H9 (cell line): Measurements from ENCODE around the gene CAPN3. TPM values are rescaled to one million over a fixed set of nuclear protein-coding genes. Genes with fewer than 3 reads are reported as not detected.

Experiments used
- DNase-seq: peaks from one replicate; pipeline ENCODE4 v3.0.0-alpha.2; 2017
- H2AFZ ChIP-seq: one replicate; pipeline ENCODE4 v1.6.1; 2013; ENCODE audit warnings: mild to moderate bottlenecking, low read length, control low read depth, moderate library complexity
- H2AK5ac ChIP-seq: 2 replicates; pipeline ENCODE4 v1.6.1; 2013; ENCODE audit warnings: low read length, control low read depth, mixed read lengths; ENCODE audit not compliant: insufficient read length
- H2BK120ac ChIP-seq: one replicate; pipeline ENCODE4 v1.6.1; 2013; ENCODE audit warnings: low read depth, mild to moderate bottlenecking, low read length, control low read depth, inconsistent platforms; ENCODE audit not compliant: poor library complexity, severe bottlenecking
- H2BK12ac ChIP-seq: 2 replicates; pipeline ENCODE4 v1.6.1; 2013; ENCODE audit warnings: low read length, control low read depth, mixed read lengths, low read depth; ENCODE audit not compliant: insufficient read length
- H2BK15ac ChIP-seq: 2 replicates; pipeline ENCODE4 v1.6.1; 2013; ENCODE audit warnings: low read depth, low read length, control low read depth
- H2BK20ac ChIP-seq: one replicate; pipeline ENCODE4 v1.6.1; 2013; ENCODE audit warnings: low read depth, mild to moderate bottlenecking, low read length, control low read depth, inconsistent platforms; ENCODE audit not compliant: poor library complexity, severe bottlenecking
- H2BK5ac ChIP-seq: 2 replicates; pipeline ENCODE4 v1.6.1; 2013; ENCODE audit warnings: low read length, control low read depth, mixed read lengths; ENCODE audit not compliant: insufficient read length
- H3K14ac ChIP-seq: 2 replicates; pipeline ENCODE4 v1.6.1; 2013; ENCODE audit warnings: low read length, control low read depth; ENCODE audit not compliant: insufficient read depth
- H3K18ac ChIP-seq: 2 replicates; pipeline ENCODE4 v1.6.1; 2013; ENCODE audit warnings: low read depth, mild to moderate bottlenecking, mixed read lengths, low read length, control low read depth; ENCODE audit not compliant: insufficient read length
- H3K23ac ChIP-seq: 2 replicates; pipeline ENCODE4 v1.6.1; 2013; ENCODE audit warnings: low read length, control low read depth, mixed read lengths, low read depth; ENCODE audit not compliant: insufficient read length
- H3K23me2 ChIP-seq: 2 replicates; pipeline ENCODE4 v1.6.1; 2013; ENCODE audit warnings: low read depth, mild to moderate bottlenecking, mixed read lengths, low read length, control low read depth; ENCODE audit not compliant: insufficient read length, poor library complexity, severe bottlenecking
- H3K27ac ChIP-seq: 2 replicates; pipeline ENCODE4 v1.5.1; 2013; ENCODE audit warnings: low read length, control low read depth, mixed read lengths, low read depth; ENCODE audit not compliant: insufficient read length
- H3K27me3 ChIP-seq: 2 replicates; pipeline ENCODE4 v1.6.1; 2013; ENCODE audit warnings: low read length, control low read depth, inconsistent platforms; ENCODE audit not compliant: insufficient read depth
- H3K4ac ChIP-seq: 2 replicates; pipeline ENCODE4 v1.6.1; 2013; ENCODE audit warnings: low read depth, mild to moderate bottlenecking, control low read depth, inconsistent platforms, low read length, moderate library complexity
- H3K4me1 ChIP-seq: 2 replicates; pipeline ENCODE4 v1.6.1; 2013; ENCODE audit warnings: low read length, control low read depth, inconsistent platforms; ENCODE audit not compliant: insufficient read depth
- H3K4me2 ChIP-seq: 2 replicates; pipeline ENCODE4 v1.6.1; 2013; ENCODE audit warnings: low read length, control low read depth, mixed read lengths; ENCODE audit not compliant: insufficient read length, insufficient read depth
- H3K56ac ChIP-seq: 2 replicates; pipeline ENCODE4 v1.6.1; 2013; ENCODE audit warnings: low read depth, mild to moderate bottlenecking, mixed read lengths, low read length, control low read depth; ENCODE audit not compliant: insufficient read length
- H3K79me1 ChIP-seq: 2 replicates; pipeline ENCODE4 v1.6.1; 2013; ENCODE audit warnings: low read depth, mild to moderate bottlenecking, moderate library complexity, low read length, control low read depth, inconsistent platforms; ENCODE audit not compliant: insufficient read depth, poor library complexity, severe bottlenecking
- H3K79me2 ChIP-seq: 2 replicates; pipeline ENCODE4 v1.6.1; 2013; ENCODE audit warnings: low read length, control low read depth, inconsistent platforms; ENCODE audit not compliant: insufficient read depth
- H3K9ac ChIP-seq: 2 replicates; pipeline ENCODE4 v1.6.1; 2013; ENCODE audit warnings: low read length, control low read depth, mixed read lengths; ENCODE audit not compliant: insufficient read length; ENCODE audit errors: extremely low read depth
- H3K9me3 ChIP-seq: one replicate; pipeline ENCODE4 v1.6.1; 2013; ENCODE audit warnings: low read depth, low read length, inconsistent platforms; ENCODE audit not compliant: control insufficient read depth
- H3T11ph ChIP-seq: one replicate; pipeline ENCODE4 v1.6.1; 2013; ENCODE audit warnings: mild to moderate bottlenecking, low read length, control low read depth, inconsistent platforms
- H4K20me1 ChIP-seq: one replicate; pipeline ENCODE4 v1.6.1; 2013; ENCODE audit not compliant: control insufficient read depth, insufficient read length, insufficient read depth
- H4K5ac ChIP-seq: 2 replicates; pipeline ENCODE4 v1.6.1; 2013; ENCODE audit warnings: low read depth, mild to moderate bottlenecking, mixed read lengths, low read length, control low read depth; ENCODE audit not compliant: insufficient read length
- H4K8ac ChIP-seq: replicated peaks from 2 replicates; pipeline ENCODE4 v1.6.1; 2013; ENCODE audit warnings: low read length, control low read depth, mixed read lengths, low read depth; ENCODE audit not compliant: insufficient read length
- H4K91ac ChIP-seq: 2 replicates; pipeline ENCODE4 v1.6.1; 2013; ENCODE audit warnings: low read depth, mild to moderate bottlenecking, moderate library complexity, mixed read lengths, low read length, control low read depth; ENCODE audit not compliant: insufficient read length
- H3K27ac Mint-ChIP-seq, 3 experiments: 2 replicates in 2 of 3; 3 replicates in 1 of 3; pipeline ENCODE4 v1.8.0; 2020 to 2021; ENCODE audit warnings: mixed read lengths in 3 of 3, mild to moderate bottlenecking in 1 of 3, moderate library complexity in 1 of 3
- H3K27me3 Mint-ChIP-seq: 2 replicates; pipeline ENCODE4 v1.8.0; 2021; ENCODE audit warnings: low read depth, mild to moderate bottlenecking, moderate library complexity, mixed read lengths
- H3K36me3 Mint-ChIP-seq, 3 experiments: 2 replicates in 2 of 3; 3 replicates in 1 of 3; pipeline ENCODE4 v1.8.0; 2020 to 2021; ENCODE audit warnings: low read depth in 3 of 3, mixed read lengths in 3 of 3; ENCODE audit not compliant: insufficient read depth in 1 of 3
- H3K4me1 Mint-ChIP-seq, 2 experiments: 2 replicates each; pipeline ENCODE4 v1.8.0; 2020; ENCODE audit warnings: mixed read lengths in 2 of 2
- H3K4me3 Mint-ChIP-seq, 2 experiments: 2 replicates in 1 of 2; 3 replicates in 1 of 2; pipeline ENCODE4 v1.8.0; 2020 to 2021; ENCODE audit warnings: mild to moderate bottlenecking in 2 of 2, mixed read lengths in 2 of 2, moderate library complexity in 1 of 2
- H3K9me3 Mint-ChIP-seq, 2 experiments: 2 replicates in 1 of 2; 3 replicates in 1 of 2; pipeline ENCODE4 v1.8.0; 2020; ENCODE audit warnings: mild to moderate bottlenecking in 2 of 2, mixed read lengths in 2 of 2, moderate library complexity in 1 of 2
- WGBS: extraction: QIAGEN DNeasy Blood & Tissue Kit; methylation state at CpG from one replicate; pipeline ENCODE4 v1.1.7; 2013; ENCODE audit warnings: missing lambda C conversion rate, low lambda C conversion rate, mixed read lengths; ENCODE audit not compliant: insufficient read length; ENCODE audit errors: extremely low coverage; 5-methylcytosine and 5-hydroxymethylcytosine counted together
- total RNA-seq: library from RNA; stranded (reverse); gene quantifications from 2 replicates; pipeline ENCODE4 v1.2.1, GENCODE V29; 2021
- TF ChIP-seq, protein P1 (sequence below): fragments of 200-600 bp; sonication (generic); conservative IDR thresholded peaks from 3 replicates; pipeline ENCODE4 v1.8.0; 2021; ENCODE audit warnings: antibody characterized with exemption, mild to moderate bottlenecking

CAPN3 gene
- total RNA-seq, 1 experiment from 2014 or later, result 0.31 TPM

DNA sequence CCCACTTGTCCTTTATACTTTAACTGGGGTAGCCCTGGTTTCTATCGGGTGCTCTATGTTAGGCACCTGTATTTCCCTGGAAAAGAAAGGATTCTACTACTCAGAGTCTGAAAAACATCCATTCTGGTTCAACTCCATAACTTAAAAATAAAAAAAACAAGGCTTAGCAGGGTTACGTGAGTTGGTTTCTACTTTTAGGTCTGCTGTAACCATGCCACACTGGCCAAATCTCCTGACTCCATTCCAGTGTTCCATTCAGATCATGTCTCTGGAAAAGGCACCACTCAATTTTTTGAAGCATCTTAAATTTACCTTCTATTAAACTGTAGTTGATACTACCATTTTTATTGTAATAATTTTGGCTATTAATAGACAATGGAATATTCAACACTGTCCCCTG, 62.1 kb downstream of the CAPN3 start:
- no peaks in the 10 kb centered on the region for H3K4me1 ChIP-seq
- peaks cover 23 to 73% (median 54%) of the 10 kb centered on the region in 3 experiments; a peak in 6 of 7 replicates for H3K36me3 Mint-ChIP-seq
- no peak overlapping the region for H2BK120ac ChIP-seq
- no peaks in the 10 kb centered on the region for H3K4me1 Mint-ChIP-seq
- H2AK5ac ChIP-seq, result no peak overlapping the region
- no peak overlapping the region for H2BK12ac ChIP-seq
- no peak overlapping the region for H3K9ac ChIP-seq
- TF ChIP-seq, protein P1, sequence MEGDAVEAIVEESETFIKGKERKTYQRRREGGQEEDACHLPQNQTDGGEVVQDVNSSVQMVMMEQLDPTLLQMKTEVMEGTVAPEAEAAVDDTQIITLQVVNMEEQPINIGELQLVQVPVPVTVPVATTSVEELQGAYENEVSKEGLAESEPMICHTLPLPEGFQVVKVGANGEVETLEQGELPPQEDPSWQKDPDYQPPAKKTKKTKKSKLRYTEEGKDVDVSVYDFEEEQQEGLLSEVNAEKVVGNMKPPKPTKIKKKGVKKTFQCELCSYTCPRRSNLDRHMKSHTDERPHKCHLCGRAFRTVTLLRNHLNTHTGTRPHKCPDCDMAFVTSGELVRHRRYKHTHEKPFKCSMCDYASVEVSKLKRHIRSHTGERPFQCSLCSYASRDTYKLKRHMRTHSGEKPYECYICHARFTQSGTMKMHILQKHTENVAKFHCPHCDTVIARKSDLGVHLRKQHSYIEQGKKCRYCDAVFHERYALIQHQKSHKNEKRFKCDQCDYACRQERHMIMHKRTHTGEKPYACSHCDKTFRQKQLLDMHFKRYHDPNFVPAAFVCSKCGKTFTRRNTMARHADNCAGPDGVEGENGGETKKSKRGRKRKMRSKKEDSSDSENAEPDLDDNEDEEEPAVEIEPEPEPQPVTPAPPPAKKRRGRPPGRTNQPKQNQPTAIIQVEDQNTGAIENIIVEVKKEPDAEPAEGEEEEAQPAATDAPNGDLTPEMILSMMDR, result no peak
- H3K79me2 ChIP-seq, result no peaks in the 10 kb centered on the region
- H3K18ac ChIP-seq, result no peak overlapping the region
- H3K23me2 ChIP-seq, result no peaks in the 10 kb centered on the region
- no peak overlapping the region for H2BK5ac ChIP-seq
- no peaks in the 10 kb centered on the region for H3K9me3 Mint-ChIP-seq
- no peaks in the 10 kb centered on the region for H3K9me3 ChIP-seq
- H4K91ac ChIP-seq, result no peak overlapping the region
- no peak overlapping the region for H4K5ac ChIP-seq
- no peak overlapping the region for H3K23ac ChIP-seq
- H3K27ac Mint-ChIP-seq, result no peak overlapping the region
- no peak overlapping the region for H2AFZ ChIP-seq
- H3K4ac ChIP-seq, result no peak overlapping the region
- H2BK20ac ChIP-seq, result no peak overlapping the region
- no peak overlapping the region for H3K4me3 Mint-ChIP-seq
- H4K20me1 ChIP-seq, result no peaks in the 10 kb centered on the region
- H3K79me1 ChIP-seq, result no peaks in the 10 kb centered on the region
- no peaks in the 10 kb centered on the region for H3K27me3 Mint-ChIP-seq
- H3K14ac ChIP-seq, result no peak overlapping the region
- H3K56ac ChIP-seq, result no peak overlapping the region
- no peaks in the 10 kb centered on the region for H3K27me3 ChIP-seq
- no peak overlapping the region for H3K27ac ChIP-seq
- no peak overlapping the region for H3K4me2 ChIP-seq
- no peak for DNase-seq
- H2BK15ac ChIP-seq, result no peak overlapping the region
- WGBS, result no CpG with 5 or more reads among the region's 2 CpGs
- no peak overlapping the region for H3T11ph ChIP-seq
- H4K8ac ChIP-seq, result no peak overlapping the region
